ENCODE data around the gene ARHGAP23. TPM values are rescaled to one million over a fixed set of nuclear protein-coding genes. Genes with fewer than 3 reads are reported as not detected.

ARHGAP23 gene
- total RNA-seq, 1 experiment from 2014 or later: 19.0 TPM

- no peak for DNase-seq (ENCODE audit: low spot score)
- intact Hi-C loops (cut with micrococcal nuclease; ENCODE audit: unreplicated experiment): no loop called here
- Histone ChIP-seq H3K9me3 (ENCODE audit: low read depth, low read length, poor library complexity, severe bottlenecking) (no peaks in the 10 kb centered on the region), H3K27ac (ENCODE audit: low read depth, low read length, poor library complexity, severe bottlenecking) (no peak overlapping the region), H3K4me1 (ENCODE audit: insufficient read depth, low read length, poor library complexity, severe bottlenecking) (peaks cover 10% of the 10 kb centered on the region), H3K36me3 (ENCODE audit: insufficient read depth, low read length, poor library complexity, severe bottlenecking) (peaks cover 4% of the 10 kb centered on the region), H3K27me3 (replicated peaks; ENCODE audit: insufficient read depth, low read depth, low read length, poor library complexity) (no peaks in the 10 kb centered on the region), H3K4me3 (ENCODE audit: low read depth, low read length, poor library complexity, severe bottlenecking) (no peak overlapping the region)
- ChIA-PET CTCF (no interaction called here), POLR2A (ENCODE audit: low non-redundant PET) (no interaction called here)
- TF ChIP-seq EZH2 (IDR thresholded peaks at IDR 0.05; ENCODE audit: borderline replicate concordance, low read depth, low read length, poor library complexity, severe bottlenecking) (no peak), CTCF (conservative IDR thresholded peaks at IDR 0.05; ENCODE audit: low read depth, low read length) (no peak)
- BruUV-seq (replicated peaks): no TSS peak
These were observed 33.4 kb downstream of the ARHGAP23 start for GRCh38 chr17:38461683-38462082.

GRCh38 chr17:38463451-38463858 lies 35.2 kb downstream of the ARHGAP23 start:
- Histone ChIP-seq H3K4me3 (ENCODE audit: low read depth, low read length, poor library complexity, severe bottlenecking) (no peak overlapping the region), H3K36me3 (ENCODE audit: insufficient read depth, low read length, poor library complexity, severe bottlenecking) (peaks cover 7% of the 10 kb centered on the region), H3K27me3 (replicated peaks; ENCODE audit: insufficient read depth, low read depth, low read length, poor library complexity) (no peaks in the 10 kb centered on the region), H3K9me3 (ENCODE audit: low read depth, low read length, poor library complexity, severe bottlenecking) (no peaks in the 10 kb centered on the region), H3K4me1 (ENCODE audit: insufficient read depth, low read length, poor library complexity, severe bottlenecking) (peaks cover 10% of the 10 kb centered on the region), H3K27ac (ENCODE audit: low read depth, low read length, poor library complexity, severe bottlenecking) (no peak overlapping the region)
- no TSS peak for BruUV-seq (replicated peaks)
- intact Hi-C loops (cut with micrococcal nuclease; ENCODE audit: unreplicated experiment): no loop called here
- TF ChIP-seq EZH2 (IDR thresholded peaks at IDR 0.05; ENCODE audit: borderline replicate concordance, low read depth, low read length, poor library complexity, severe bottlenecking) (no peak), CTCF (conservative IDR thresholded peaks at IDR 0.05; ENCODE audit: low read depth, low read length) (no peak)
- ChIA-PET CTCF (no interaction called here), POLR2A (ENCODE audit: low non-redundant PET) (no interaction called here)
- DNase-seq (ENCODE audit: low spot score): no peak

GRCh38 chr17:38464251-38464722 lies 36.0 kb downstream of the ARHGAP23 start:
- TF ChIP-seq CTCF (conservative IDR thresholded peaks at IDR 0.05; ENCODE audit: low read depth, low read length): no peak
- no peak for TF ChIP-seq EZH2 (IDR thresholded peaks at IDR 0.05; ENCODE audit: borderline replicate concordance, low read depth, low read length, poor library complexity, severe bottlenecking)
- ChIA-PET POLR2A (ENCODE audit: low non-redundant PET) (no interaction called here), CTCF (interaction anchor here (0.7 kb wide), 1 partner anchor 19 kb away, joined by 3 read pairs; no protein-coding TSS in a partner anchor)
- no TSS peak for BruUV-seq (replicated peaks)
- Histone ChIP-seq H3K4me1 (ENCODE audit: insufficient read depth, low read length, poor library complexity, severe bottlenecking) (peaks cover 10% of the 10 kb centered on the region), H3K27ac (ENCODE audit: low read depth, low read length, poor library complexity, severe bottlenecking) (peak overlapping the region; percentile 63), H3K4me3 (ENCODE audit: low read depth, low read length, poor library complexity, severe bottlenecking) (peak overlapping the region; percentile 48), H3K9me3 (ENCODE audit: low read depth, low read length, poor library complexity, severe bottlenecking) (no peaks in the 10 kb centered on the region), H3K36me3 (ENCODE audit: insufficient read depth, low read length, poor library complexity, severe bottlenecking) (peaks cover 7% of the 10 kb centered on the region), H3K27me3 (replicated peaks; ENCODE audit: insufficient read depth, low read depth, low read length, poor library complexity) (no peaks in the 10 kb centered on the region)
- intact Hi-C loops (cut with micrococcal nuclease; ENCODE audit: unreplicated experiment): no loop called here
- DNase-seq (ENCODE audit: low spot score): no peak

Measured in A673 (cell line).